ENCODE results near the gene ARMH3.
"Not testable (repeated sequence)": the region's sequence is repeated elsewhere in the genome, so short reads cannot be mapped to it uniquely, and the experiment has no call there.

The ARMH3 gene

GRCh38 chr10:102038410-102038809 is 17.6 kb downstream of the ARMH3 start:
- TF ChIP-seq, protein P1, sequence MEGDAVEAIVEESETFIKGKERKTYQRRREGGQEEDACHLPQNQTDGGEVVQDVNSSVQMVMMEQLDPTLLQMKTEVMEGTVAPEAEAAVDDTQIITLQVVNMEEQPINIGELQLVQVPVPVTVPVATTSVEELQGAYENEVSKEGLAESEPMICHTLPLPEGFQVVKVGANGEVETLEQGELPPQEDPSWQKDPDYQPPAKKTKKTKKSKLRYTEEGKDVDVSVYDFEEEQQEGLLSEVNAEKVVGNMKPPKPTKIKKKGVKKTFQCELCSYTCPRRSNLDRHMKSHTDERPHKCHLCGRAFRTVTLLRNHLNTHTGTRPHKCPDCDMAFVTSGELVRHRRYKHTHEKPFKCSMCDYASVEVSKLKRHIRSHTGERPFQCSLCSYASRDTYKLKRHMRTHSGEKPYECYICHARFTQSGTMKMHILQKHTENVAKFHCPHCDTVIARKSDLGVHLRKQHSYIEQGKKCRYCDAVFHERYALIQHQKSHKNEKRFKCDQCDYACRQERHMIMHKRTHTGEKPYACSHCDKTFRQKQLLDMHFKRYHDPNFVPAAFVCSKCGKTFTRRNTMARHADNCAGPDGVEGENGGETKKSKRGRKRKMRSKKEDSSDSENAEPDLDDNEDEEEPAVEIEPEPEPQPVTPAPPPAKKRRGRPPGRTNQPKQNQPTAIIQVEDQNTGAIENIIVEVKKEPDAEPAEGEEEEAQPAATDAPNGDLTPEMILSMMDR (IDR thresholded peaks at IDR 0.05): no peak
- Histone ChIP-seq H3K27ac (no peak overlapping the region), H3K36me3 (peaks cover 40% of the 10 kb centered on the region), H3K9me3 (no peaks in the 10 kb centered on the region), H3K27me3 (no peaks in the 10 kb centered on the region), H3K4me1 (ENCODE audit: control insufficient read depth in 1 of 2, insufficient read depth in 1 of 2, low read depth in 1 of 2, low read length in 1 of 2) (peaks cover 6 to 11% of the 10 kb centered on the region in 2 experiments), H3K4me3 (ENCODE audit: low read depth in 1 of 2, low read length in 1 of 2) (no peak overlapping the region)

GRCh38 chr10:102035807-102036206 is 20.2 kb downstream of the ARMH3 start:
- H3K27ac ChIP-seq; H3K4me1 ChIP-seq (ENCODE audit: control insufficient read depth in 1 of 2, insufficient read depth in 1 of 2, low read depth in 1 of 2, low read length in 1 of 2); H3K4me3 ChIP-seq (ENCODE audit: low read depth in 1 of 2, low read length in 1 of 2); H3K27me3 ChIP-seq; H3K9me3 ChIP-seq: not testable (repeated sequence)
- H3K36me3 ChIP-seq: peaks cover 66% of the 10 kb centered on the region

GRCh38 chr10:102033787-102034186 is 22.2 kb downstream of the ARMH3 start:
- H3K9me3 ChIP-seq: no peaks in the 10 kb centered on the region
- H3K27me3 ChIP-seq: no peaks in the 10 kb centered on the region
- TF ChIP-seq, protein P1 (IDR thresholded peaks at IDR 0.05): no peak
- no peak overlapping the region for H3K4me3 ChIP-seq (ENCODE audit: low read depth in 1 of 2, low read length in 1 of 2)
- H3K4me1 ChIP-seq (ENCODE audit: control insufficient read depth in 1 of 2, insufficient read depth in 1 of 2, low read depth in 1 of 2, low read length in 1 of 2): no peaks in the 10 kb centered on the region
- H3K27ac ChIP-seq: no peak overlapping the region
- H3K36me3 ChIP-seq: peaks cover 79% of the 10 kb centered on the region

GRCh38 chr10:102027261-102027660 is 28.7 kb downstream of the ARMH3 start:
- Histone ChIP-seq H3K27ac (no peak overlapping the region), H3K4me3 (ENCODE audit: low read depth in 1 of 2, low read length in 1 of 2) (no peak overlapping the region), H3K9me3 (no peaks in the 10 kb centered on the region), H3K4me1 (ENCODE audit: control insufficient read depth in 1 of 2, insufficient read depth in 1 of 2, low read depth in 1 of 2, low read length in 1 of 2) (peaks cover 10 to 11% of the 10 kb centered on the region in 2 experiments), H3K36me3 (peaks cover 59% of the 10 kb centered on the region), H3K27me3 (no peaks in the 10 kb centered on the region)
- TF ChIP-seq, protein P1 (IDR thresholded peaks at IDR 0.05): no peak

GRCh38 chr10:102024799-102025198 is 31.2 kb downstream of the ARMH3 start:
- H3K27ac ChIP-seq: peak overlapping the region; percentile 30
- no peaks in the 10 kb centered on the region for H3K27me3 ChIP-seq
- TF ChIP-seq, protein P1 (IDR thresholded peaks at IDR 0.05): no peak
- H3K4me1 ChIP-seq (ENCODE audit: control insufficient read depth in 1 of 2, insufficient read depth in 1 of 2, low read depth in 1 of 2, low read length in 1 of 2): peaks cover 10 to 11% of the 10 kb centered on the region in 2 experiments
- H3K9me3 ChIP-seq: no peaks in the 10 kb centered on the region
- no peak overlapping the region for H3K4me3 ChIP-seq (ENCODE audit: low read depth in 1 of 2, low read length in 1 of 2)
- peaks cover 35% of the 10 kb centered on the region for H3K36me3 ChIP-seq

DNA sequence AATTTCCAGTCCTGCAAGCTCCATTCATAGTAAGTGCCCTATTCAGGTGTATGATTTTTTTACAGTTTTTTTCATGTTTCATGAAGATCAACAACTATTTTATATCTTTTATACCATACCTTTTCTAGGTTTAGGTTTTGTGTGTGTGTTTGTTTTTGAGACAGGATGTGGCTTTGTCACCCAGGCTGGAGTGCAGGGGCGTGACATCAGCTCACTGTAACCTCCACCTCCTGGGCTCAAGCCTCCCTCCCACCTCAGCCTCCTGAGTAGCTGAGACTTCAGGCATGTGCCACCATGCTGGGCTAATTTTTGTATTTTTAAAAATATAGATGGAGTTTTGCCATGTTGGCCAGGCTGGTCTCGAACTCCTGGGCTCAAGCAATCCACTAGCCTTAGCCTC is 35.0 kb downstream of the ARMH3 start:
- Histone ChIP-seq H3K27me3 (no peaks in the 10 kb centered on the region), H3K4me1 (ENCODE audit: control insufficient read depth in 1 of 2, insufficient read depth in 1 of 2, low read depth in 1 of 2, low read length in 1 of 2) (peaks cover 10 to 11% of the 10 kb centered on the region in 2 experiments), H3K36me3 (peaks cover 40% of the 10 kb centered on the region), H3K9me3 (no peaks in the 10 kb centered on the region), H3K27ac (no peak overlapping the region), H3K4me3 (ENCODE audit: low read depth in 1 of 2, low read length in 1 of 2) (no peak overlapping the region)
- TF ChIP-seq, protein P1 (IDR thresholded peaks at IDR 0.05): no peak

Data from neutrophil (primary cell).